ENCODE data around the gene HADH. TPM values are rescaled to one million over a fixed set of nuclear protein-coding genes. Genes with fewer than 3 reads are reported as not detected.
"Not testable (repeated sequence)": the region's sequence is repeated elsewhere in the genome, so short reads cannot be mapped to it uniquely, and the experiment has no call there.

HADH gene
- polyA plus RNA-seq, 1 experiment: 22.6 TPM

DNA sequence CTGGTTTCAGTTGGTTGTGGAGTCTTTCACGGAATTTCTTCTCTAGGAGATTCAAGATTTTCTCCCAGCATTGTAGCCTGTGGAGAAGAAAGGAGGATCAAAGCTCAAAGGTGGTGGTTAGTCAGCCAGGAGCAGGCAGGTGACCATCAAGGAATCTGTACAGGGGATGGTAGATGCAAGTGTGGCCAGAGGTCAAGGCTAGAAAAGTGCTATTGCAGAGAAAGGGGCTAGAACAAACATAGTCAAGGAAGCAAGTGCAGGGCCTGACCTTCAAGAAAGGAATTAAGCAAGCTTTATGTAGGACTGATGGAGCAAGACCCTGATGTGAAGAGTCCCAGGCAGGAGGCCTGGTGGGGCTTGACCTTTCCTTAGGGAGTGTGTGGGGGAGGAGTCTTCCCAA, 16.1 kb downstream of the HADH start:
- POLR2A ChIA-PET: no interaction called here
- no peak overlapping the region for H3K4me3 ChIP-seq (ENCODE audit: low read depth, low read length)
- no peak for DNase-seq (ENCODE audit: low read depth)
- no peaks in the 10 kb centered on the region for H3K27me3 ChIP-seq (ENCODE audit: control insufficient read depth, insufficient read depth, low read length)
- TF ChIP-seq, protein P1, sequence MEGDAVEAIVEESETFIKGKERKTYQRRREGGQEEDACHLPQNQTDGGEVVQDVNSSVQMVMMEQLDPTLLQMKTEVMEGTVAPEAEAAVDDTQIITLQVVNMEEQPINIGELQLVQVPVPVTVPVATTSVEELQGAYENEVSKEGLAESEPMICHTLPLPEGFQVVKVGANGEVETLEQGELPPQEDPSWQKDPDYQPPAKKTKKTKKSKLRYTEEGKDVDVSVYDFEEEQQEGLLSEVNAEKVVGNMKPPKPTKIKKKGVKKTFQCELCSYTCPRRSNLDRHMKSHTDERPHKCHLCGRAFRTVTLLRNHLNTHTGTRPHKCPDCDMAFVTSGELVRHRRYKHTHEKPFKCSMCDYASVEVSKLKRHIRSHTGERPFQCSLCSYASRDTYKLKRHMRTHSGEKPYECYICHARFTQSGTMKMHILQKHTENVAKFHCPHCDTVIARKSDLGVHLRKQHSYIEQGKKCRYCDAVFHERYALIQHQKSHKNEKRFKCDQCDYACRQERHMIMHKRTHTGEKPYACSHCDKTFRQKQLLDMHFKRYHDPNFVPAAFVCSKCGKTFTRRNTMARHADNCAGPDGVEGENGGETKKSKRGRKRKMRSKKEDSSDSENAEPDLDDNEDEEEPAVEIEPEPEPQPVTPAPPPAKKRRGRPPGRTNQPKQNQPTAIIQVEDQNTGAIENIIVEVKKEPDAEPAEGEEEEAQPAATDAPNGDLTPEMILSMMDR (IDR thresholded peaks at IDR 0.05; ENCODE audit: insufficient read depth, low read depth, low read length): no peak
- no peaks in the 10 kb centered on the region for H3K36me3 ChIP-seq (ENCODE audit: control insufficient read depth, insufficient read depth, low read length)
- CTCF ChIA-PET: interaction anchor here (1.0 to 1.7 kb wide), 2 partner anchors 9 to 13 kb away, joined by 4 to 5 read pairs; no protein-coding TSS in a partner anchor

DNA sequence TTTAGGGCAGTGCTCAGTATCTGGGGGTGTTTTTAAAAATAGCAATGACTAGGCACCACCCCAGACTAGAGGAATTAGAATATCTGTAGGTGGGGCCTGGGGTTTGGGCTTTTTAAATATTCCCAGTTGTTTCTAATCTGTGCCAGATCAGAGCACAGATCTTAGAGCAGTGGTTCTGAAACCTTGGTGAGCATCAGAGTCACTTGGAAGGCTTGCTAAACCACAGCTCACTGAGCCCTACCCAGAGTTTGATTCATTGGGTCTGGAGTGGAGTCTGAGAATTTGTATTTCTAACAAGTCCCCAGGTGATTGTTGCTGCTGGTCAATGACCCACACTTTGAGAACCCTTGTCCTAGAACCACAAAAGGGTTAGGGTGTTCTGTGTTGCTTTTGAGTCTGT, 16.7 kb downstream of the HADH start:
- CTCF ChIA-PET: interaction anchor here (1.0 to 1.7 kb wide), 2 partner anchors 9 to 13 kb away, joined by 4 to 5 read pairs; no protein-coding TSS in a partner anchor

DNA sequence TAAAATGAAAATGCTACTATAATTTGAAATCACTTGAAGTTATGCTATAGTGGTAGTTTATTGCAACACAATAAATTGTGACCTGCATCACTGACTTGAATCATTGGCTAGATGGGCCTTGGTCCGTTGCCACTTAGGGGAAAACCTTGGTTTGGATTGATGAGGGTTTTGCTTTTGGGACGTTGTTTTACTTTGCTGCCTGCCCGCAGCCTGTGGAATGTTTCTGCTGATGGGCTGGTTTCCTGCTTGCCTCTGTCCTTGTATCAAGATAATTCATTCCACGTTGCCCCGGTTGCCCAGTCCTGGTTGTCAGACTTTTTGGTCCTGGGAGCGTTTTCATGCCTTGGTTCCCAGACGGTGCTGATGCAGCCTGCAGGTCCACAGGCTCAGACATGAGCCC, 18.3 kb downstream of the HADH start:
- no peak overlapping the region for H3K4me3 ChIP-seq (ENCODE audit: low read depth, low read length)
- ChIA-PET CTCF (interaction anchor here (1.0 kb wide), 1 partner anchor 10 kb away, joined by 4 read pairs; no protein-coding TSS in a partner anchor), POLR2A (no interaction called here)
- no peak for DNase-seq (ENCODE audit: low read depth)
- TF ChIP-seq, protein P1 (IDR thresholded peaks at IDR 0.05; ENCODE audit: insufficient read depth, low read depth, low read length): no peak
- H3K27me3 ChIP-seq (ENCODE audit: control insufficient read depth, insufficient read depth, low read length): no peaks in the 10 kb centered on the region
- no peaks in the 10 kb centered on the region for H3K36me3 ChIP-seq (ENCODE audit: control insufficient read depth, insufficient read depth, low read length)

More for the DNA sequence above, 16.7 kb downstream of the HADH start:
- POLR2A ChIA-PET: interaction anchor here (0.6 kb wide), 1 partner anchor 72 kb away, joined by 3 read pairs; no protein-coding TSS in a partner anchor
- Histone ChIP-seq H3K4me3 (ENCODE audit: low read depth, low read length) (no peak overlapping the region), H3K36me3 (ENCODE audit: control insufficient read depth, insufficient read depth, low read length) (no peaks in the 10 kb centered on the region), H3K27me3 (ENCODE audit: control insufficient read depth, insufficient read depth, low read length) (no peaks in the 10 kb centered on the region)
- TF ChIP-seq, protein P1 (IDR thresholded peaks at IDR 0.05; ENCODE audit: insufficient read depth, low read depth, low read length): no peak
- no peak for DNase-seq (ENCODE audit: low read depth)

DNA sequence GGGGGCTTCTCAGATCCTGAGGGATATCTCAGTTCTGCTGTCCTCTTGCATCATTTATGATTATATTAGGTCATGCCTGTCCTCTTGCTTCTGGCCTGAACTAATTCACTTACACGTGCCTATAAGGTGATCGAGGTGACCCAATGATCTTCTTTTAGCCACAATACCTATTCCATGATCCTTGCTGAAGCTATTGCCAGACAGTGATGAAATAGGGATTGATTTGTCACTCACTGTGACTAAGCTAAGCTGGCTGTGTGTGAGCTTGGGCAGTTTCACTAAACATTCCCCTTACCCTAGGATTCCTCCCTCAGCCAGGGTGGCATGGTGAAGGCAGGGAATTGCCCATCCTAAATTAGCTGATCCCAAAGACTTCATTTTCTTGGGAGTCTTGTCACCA, 19.0 kb downstream of the HADH start:
- POLR2A ChIA-PET: no interaction called here
- H3K4me3 ChIP-seq (ENCODE audit: low read depth, low read length): no peak overlapping the region
- CTCF ChIA-PET: interaction anchor here (0.9 kb wide), 1 partner anchor 9 kb away, joined by 5 read pairs; no protein-coding TSS in a partner anchor
- H3K36me3 ChIP-seq (ENCODE audit: control insufficient read depth, insufficient read depth, low read length): no peaks in the 10 kb centered on the region
- no peaks in the 10 kb centered on the region for H3K27me3 ChIP-seq (ENCODE audit: control insufficient read depth, insufficient read depth, low read length)
- DNase-seq (ENCODE audit: low read depth): peak; percentile 43
- TF ChIP-seq, protein P1 (IDR thresholded peaks at IDR 0.05; ENCODE audit: insufficient read depth, low read depth, low read length): no peak

GRCh38 chr4:108010167-108010566, 20.5 kb downstream of the HADH start:
- TF ChIP-seq, protein P1 (IDR thresholded peaks at IDR 0.05; ENCODE audit: insufficient read depth, low read depth, low read length): no peak
- H3K36me3 ChIP-seq (ENCODE audit: control insufficient read depth, insufficient read depth, low read length): no peaks in the 10 kb centered on the region
- POLR2A ChIA-PET: no interaction called here
- H3K4me3 ChIP-seq (ENCODE audit: low read depth, low read length): no peak overlapping the region
- no peaks in the 10 kb centered on the region for H3K27me3 ChIP-seq (ENCODE audit: control insufficient read depth, insufficient read depth, low read length)
- DNase-seq (ENCODE audit: low read depth): peak; percentile 81
- CTCF ChIA-PET: interaction anchor here (0.9 kb wide), 1 partner anchor 11 kb away, joined by 3 read pairs; no protein-coding TSS in a partner anchor

GRCh38 chr4:108012382-108012781, 22.7 kb downstream of the HADH start:
- POLR2A ChIA-PET; H3K36me3 ChIP-seq (ENCODE audit: control insufficient read depth, insufficient read depth, low read length); H3K4me3 ChIP-seq (ENCODE audit: low read depth, low read length); H3K27me3 ChIP-seq (ENCODE audit: control insufficient read depth, insufficient read depth, low read length); DNase-seq (ENCODE audit: low read depth): not testable (repeated sequence)
- CTCF ChIA-PET: interaction anchor here (0.6 kb wide), 1 partner anchor 528 kb away, joined by 3 read pairs; no protein-coding TSS in a partner anchor
